Measurements from ENCODE around the gene PRR12. TPM values are rescaled to one million over a fixed set of nuclear protein-coding genes. Genes with fewer than 3 reads are reported as not detected.

Gene PRR12
- total and polyA plus RNA-seq, 3 donors from 2014 or later, result 15.7 to 33.1 (median 32.8) TPM

- Histone ChIP-seq H3K4me1 (peaks cover 11% of the 10 kb centered on the region), H3K36me3 (ENCODE audit: low read depth, missing control alignments) (no peaks in the 10 kb centered on the region), H3K27me3 (no peaks in the 10 kb centered on the region), H3K9me3 (no peaks in the 10 kb centered on the region), H3K4me3 (no peak overlapping the region), H3K27ac (no peak overlapping the region)
- no peak for TF ChIP-seq POLR2A (IDR thresholded peaks at IDR 0.05)
- no peak for TF ChIP-seq CTCF (IDR thresholded peaks at IDR 0.05)
- 88 to 90% methylated on average over 15 to 18 of the region's 18 CpGs for WGBS, 2 donors
- intact Hi-C loops (cut with DNase I; ENCODE audit: low total_unique reads), result no loop called here
- DNase-seq, result no peak
Observed at GRCh38 chr19:49557641-49558325, 33.2 kb upstream of the PRR12 start.

- no peaks in the 10 kb centered on the region for H3K36me3 ChIP-seq (ENCODE audit: low read depth, missing control alignments)
Observed at GRCh38 chr19:49558591-49558990, 32.4 kb upstream of the PRR12 start.

GRCh38 chr19:49559443-49559842, 31.5 kb upstream of the PRR12 start:
- Histone ChIP-seq H3K27me3 (no peaks in the 10 kb centered on the region), H3K4me3 (no peak overlapping the region), H3K4me1 (peaks cover 5% of the 10 kb centered on the region), H3K36me3 (ENCODE audit: low read depth, missing control alignments) (no peaks in the 10 kb centered on the region), H3K27ac (no peak overlapping the region), H3K9me3 (no peaks in the 10 kb centered on the region)
- WGBS, 2 donors, result 90 to 96% methylated on average over 3 of the region's 3 CpGs
- no peak for TF ChIP-seq POLR2A (IDR thresholded peaks at IDR 0.05)
- no peak for TF ChIP-seq CTCF (IDR thresholded peaks at IDR 0.05)
- intact Hi-C loops (cut with DNase I; ENCODE audit: low total_unique reads), result no loop called here
- DNase-seq, result no peak

More at GRCh38 chr19:49558591-49558990, 32.4 kb upstream of the PRR12 start:
- TF ChIP-seq POLR2A (IDR thresholded peaks at IDR 0.05), result no peak
- TF ChIP-seq CTCF (IDR thresholded peaks at IDR 0.05), result no peak
- Histone ChIP-seq H3K4me1 (peaks cover 8% of the 10 kb centered on the region), H3K9me3 (no peaks in the 10 kb centered on the region), H3K27ac (no peak overlapping the region), H3K27me3 (no peaks in the 10 kb centered on the region), H3K4me3 (no peak overlapping the region)
- intact Hi-C loops (cut with DNase I; ENCODE audit: low total_unique reads), result no loop called here
- no peak for DNase-seq
- 86 to 88% methylated on average over 7 of the region's 7 CpGs for WGBS, 2 donors

GRCh38 chr19:49559928-49560327, 31.1 kb upstream of the PRR12 start:
- intact Hi-C loops (cut with DNase I; ENCODE audit: low total_unique reads), result no loop called here
- H3K36me3 ChIP-seq (ENCODE audit: low read depth, missing control alignments), result no peaks in the 10 kb centered on the region

More at GRCh38 chr19:49559928-49560327, 31.1 kb upstream of the PRR12 start:
- peaks cover 5% of the 10 kb centered on the region for H3K4me1 ChIP-seq
- 75 to 83% methylated on average over 11 to 15 of the region's 15 CpGs for WGBS, 2 donors
- DNase-seq, result no peak
- H3K4me3 ChIP-seq, result no peak overlapping the region
- H3K27me3 ChIP-seq, result no peaks in the 10 kb centered on the region
- H3K9me3 ChIP-seq, result no peaks in the 10 kb centered on the region
- TF ChIP-seq CTCF (IDR thresholded peaks at IDR 0.05), result no peak
- TF ChIP-seq POLR2A (IDR thresholded peaks at IDR 0.05), result no peak
- H3K27ac ChIP-seq, result no peak overlapping the region
